Activated CD4-positive, alpha-beta T cell treated with anti-CD3 and anti-CD28 coated beads, Interleukin-2, amount 10 ng/mL, durations not matched to agents 24 days and 14 days (primary cell): ENCODE data around the gene TTC12. TPM values are rescaled to one million over a fixed set of nuclear protein-coding genes. Genes with fewer than 3 reads are reported as not detected.

Experiments used
- DNase-seq: peaks from one replicate; pipeline ENCODE4 v3.0.0; 2022
- H3K27ac Mint-ChIP-seq: one replicate; pipeline ENCODE4 v1.8.0; 2022; ENCODE audit warnings: mild to moderate bottlenecking, mixed read lengths
- H3K27me3 Mint-ChIP-seq: one replicate; pipeline ENCODE4 v1.8.0; 2022; ENCODE audit warnings: mixed read lengths
- H3K36me3 Mint-ChIP-seq: one replicate; pipeline ENCODE4 v1.8.0; 2022; ENCODE audit warnings: low read depth, mild to moderate bottlenecking, mixed read lengths
- H3K4me1 Mint-ChIP-seq: one replicate; pipeline ENCODE4 v1.8.0; 2021; ENCODE audit warnings: mixed read lengths
- H3K4me3 Mint-ChIP-seq: one replicate; pipeline ENCODE4 v1.8.0; 2022; ENCODE audit warnings: mild to moderate bottlenecking, moderate library complexity, mixed read lengths
- H3K9me3 Mint-ChIP-seq: one replicate; pipeline ENCODE4 v1.8.0; 2021; ENCODE audit warnings: mixed read lengths
- intact Hi-C: fragments of 100-400 bp; cut with micrococcal nuclease; formaldehyde crosslinking; loops from one replicate; pipeline ENCODE4 v1.15.1; 2023
- total RNA-seq: library from RNA; stranded (reverse); gene quantifications from 2 replicates; pipeline ENCODE4 v1.2.3, GENCODE V29; 2022

TTC12 gene
- total RNA-seq, 1 donor from 2014 or later = 5.3 TPM

DNA sequence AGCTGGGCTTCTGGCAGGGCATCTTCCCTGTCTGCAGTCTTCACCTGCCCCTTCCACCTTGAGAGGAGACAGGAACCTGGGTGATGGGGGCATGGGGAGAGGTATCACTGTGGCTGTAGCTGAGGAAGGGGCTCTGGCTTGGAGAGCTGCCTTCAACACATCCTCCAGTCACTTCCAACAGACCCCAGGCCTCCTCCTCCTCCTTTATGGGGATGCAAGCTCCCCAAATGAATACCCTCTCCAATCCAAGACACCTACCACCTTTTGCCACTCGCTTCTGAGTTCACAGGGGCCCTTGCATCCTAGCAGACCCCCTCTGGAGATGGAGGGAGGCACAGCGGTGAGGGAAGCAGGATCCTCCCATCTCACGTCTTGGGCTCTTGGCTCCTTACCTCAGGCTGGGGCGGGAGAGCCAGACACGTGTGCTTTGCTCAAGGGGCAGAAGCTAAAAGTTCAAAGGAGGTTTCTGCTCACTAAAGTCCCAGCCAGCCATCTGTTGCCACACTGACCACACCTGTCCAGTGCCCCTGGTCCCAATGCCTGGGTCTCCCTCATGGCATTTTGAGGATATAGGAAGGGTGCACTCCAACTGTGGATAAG, 86.3 kb downstream of the TTC12 start:
- Mint-ChIP-seq H3K4me3 (no peak overlapping the region), H3K9me3 (no peaks in the 10 kb centered on the region), H3K27ac (no peak overlapping the region), H3K27me3 (no peaks in the 10 kb centered on the region), H3K4me1 (no peaks in the 10 kb centered on the region), H3K36me3 (no peaks in the 10 kb centered on the region)
- no peak for DNase-seq
- intact Hi-C loops = no loop called here

DNA sequence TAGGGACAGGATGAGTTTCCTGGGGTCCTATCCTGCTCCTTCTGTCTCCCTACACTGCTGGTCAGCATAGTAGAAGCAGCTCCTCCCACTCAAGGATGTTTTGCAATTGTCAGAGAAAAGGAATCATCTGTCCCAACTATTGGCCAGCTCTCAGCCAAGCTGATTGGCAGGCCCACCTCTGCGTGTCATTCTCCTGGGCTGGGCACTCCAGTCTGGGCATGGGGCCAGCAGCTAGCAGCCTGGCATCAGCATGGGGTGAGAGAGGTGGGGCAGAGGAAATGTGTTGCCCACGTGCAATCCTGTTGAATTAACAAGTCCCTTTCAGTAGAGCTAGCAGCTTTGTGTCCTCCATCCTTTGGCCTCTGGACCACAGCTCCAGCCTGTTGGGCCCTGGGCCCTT, 87.3 kb downstream of the TTC12 start:
- intact Hi-C loops = no loop called here
- Mint-ChIP-seq H3K36me3 (no peaks in the 10 kb centered on the region), H3K27me3 (no peaks in the 10 kb centered on the region), H3K4me1 (no peaks in the 10 kb centered on the region), H3K4me3 (no peak overlapping the region), H3K9me3 (no peaks in the 10 kb centered on the region), H3K27ac (no peak overlapping the region)
- no peak for DNase-seq

DNA sequence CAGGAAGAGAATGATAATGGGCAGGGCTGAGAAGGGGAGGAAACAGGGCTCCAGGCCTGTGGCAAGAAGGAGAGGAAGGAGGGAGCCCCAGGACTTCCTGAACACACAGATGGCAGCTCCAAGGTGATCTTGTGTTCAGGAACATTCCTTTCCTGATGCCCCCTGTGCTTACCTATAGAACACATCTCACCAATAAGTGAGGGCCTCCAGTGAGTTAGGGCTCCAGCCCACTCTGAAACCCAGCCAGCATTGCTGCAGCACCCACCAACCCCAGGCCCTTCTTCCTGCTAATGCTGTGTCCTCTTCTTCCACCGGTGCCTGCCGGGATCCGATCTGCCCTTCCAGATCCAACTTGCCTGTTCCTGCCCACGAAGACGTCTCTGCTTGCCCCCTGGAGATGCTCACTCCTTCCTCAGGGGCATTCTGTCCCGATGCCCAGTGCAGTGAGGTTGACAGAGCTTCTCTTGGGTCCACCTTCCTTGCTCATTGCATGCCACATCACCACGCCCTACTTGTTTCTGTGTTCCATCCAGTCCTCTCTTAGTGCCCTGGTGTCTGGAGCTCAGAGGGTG, 90.6 kb downstream of the TTC12 start:
- H3K27ac Mint-ChIP-seq = no peak overlapping the region
- intact Hi-C loops = no loop called here
- H3K4me3 Mint-ChIP-seq = no peak overlapping the region
- no peak for DNase-seq
- H3K36me3 Mint-ChIP-seq = no peaks in the 10 kb centered on the region
- H3K9me3 Mint-ChIP-seq = no peaks in the 10 kb centered on the region
- no peaks in the 10 kb centered on the region for H3K4me1 Mint-ChIP-seq
- no peaks in the 10 kb centered on the region for H3K27me3 Mint-ChIP-seq

DNA sequence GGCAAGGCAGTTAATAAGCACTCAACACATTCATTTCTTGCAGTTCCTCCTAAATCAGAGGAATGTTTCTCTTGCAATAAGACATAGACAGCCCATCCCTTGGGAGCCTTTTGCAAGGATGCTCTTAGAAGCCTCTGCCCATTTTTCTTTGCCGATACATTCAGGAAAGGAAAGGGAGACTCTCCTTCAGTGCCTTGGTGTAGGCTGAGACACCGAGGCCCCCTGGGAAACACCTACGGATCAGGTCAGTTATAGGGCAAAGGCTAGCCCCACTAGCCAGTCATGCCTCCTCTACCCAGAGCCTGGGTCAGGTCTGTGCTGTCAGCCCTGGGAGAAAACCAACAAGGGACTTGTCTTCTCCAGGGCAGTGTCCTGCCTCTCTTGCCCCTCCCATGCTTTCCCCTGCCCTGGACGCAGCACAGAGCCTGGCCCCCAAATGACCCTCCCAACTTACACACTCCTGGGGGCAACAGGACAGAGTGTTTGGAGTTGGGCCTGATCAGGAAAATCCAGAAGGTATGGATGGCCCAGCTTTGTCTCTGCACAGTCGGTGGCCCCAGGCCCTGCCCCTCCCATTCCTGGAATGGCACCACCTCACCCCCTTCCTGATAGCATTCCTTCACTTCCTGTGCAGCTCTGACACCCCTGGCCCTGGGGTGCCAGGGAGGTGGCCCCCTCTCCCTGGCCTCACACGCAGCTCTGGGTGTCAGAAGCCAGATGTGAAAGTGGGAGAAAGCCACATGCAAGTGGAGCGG, 91.5 kb downstream of the TTC12 start:
- intact Hi-C loops = no loop called here
- no peaks in the 10 kb centered on the region for H3K36me3 Mint-ChIP-seq
- H3K4me1 Mint-ChIP-seq = no peaks in the 10 kb centered on the region
- DNase-seq = no peak
- no peaks in the 10 kb centered on the region for H3K27me3 Mint-ChIP-seq
- no peak overlapping the region for H3K27ac Mint-ChIP-seq
- no peak overlapping the region for H3K4me3 Mint-ChIP-seq
- H3K9me3 Mint-ChIP-seq = no peaks in the 10 kb centered on the region

DNA sequence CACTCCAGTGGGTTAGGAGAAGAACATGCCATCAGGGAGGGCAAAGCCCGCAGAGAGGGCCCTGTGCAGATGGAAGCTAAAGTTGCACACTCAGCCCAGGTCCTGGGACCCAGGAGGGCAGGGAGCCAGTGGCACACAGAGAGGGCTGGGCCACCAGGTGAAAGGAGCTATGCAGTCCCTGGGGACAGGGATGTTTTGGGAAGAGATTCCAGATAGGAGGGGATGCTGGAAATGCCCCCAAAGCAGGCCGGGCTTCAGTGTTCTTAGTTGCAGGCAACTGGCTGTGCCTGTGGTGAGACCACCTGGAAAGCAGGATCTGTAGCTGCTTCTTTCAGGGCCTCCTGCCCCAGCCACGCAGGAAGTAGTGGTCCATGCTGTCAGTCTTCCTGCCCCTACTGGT, 92.8 kb downstream of the TTC12 start:
- Mint-ChIP-seq H3K27me3 (no peaks in the 10 kb centered on the region), H3K36me3 (no peaks in the 10 kb centered on the region), H3K4me3 (no peak overlapping the region), H3K27ac (no peak overlapping the region), H3K4me1 (no peaks in the 10 kb centered on the region), H3K9me3 (no peaks in the 10 kb centered on the region)
- no peak for DNase-seq
- intact Hi-C loops = no loop called here

DNA sequence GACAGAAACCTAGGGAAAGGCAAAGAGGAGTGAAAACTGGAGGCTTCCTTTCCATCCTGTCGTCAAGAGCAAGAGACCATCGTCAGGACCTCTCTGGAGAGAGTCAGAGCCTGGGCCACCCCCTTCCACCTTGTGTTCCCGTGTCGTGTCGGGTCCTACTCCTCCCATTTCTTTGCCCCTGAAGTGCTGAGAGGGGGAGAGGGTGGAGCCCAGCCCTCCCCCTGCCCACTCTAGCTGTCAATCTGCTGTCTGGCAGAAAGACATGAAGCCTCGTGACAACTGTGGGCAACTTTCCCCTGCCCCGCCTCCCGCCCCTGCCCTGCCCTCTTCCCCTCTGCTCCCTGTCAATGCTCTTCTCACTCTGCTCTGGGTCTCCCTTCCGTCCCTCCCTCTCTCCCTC, 93.8 kb downstream of the TTC12 start:
- Mint-ChIP-seq H3K36me3 (no peaks in the 10 kb centered on the region), H3K9me3 (no peaks in the 10 kb centered on the region)
- intact Hi-C loops = no loop called here

DNA sequence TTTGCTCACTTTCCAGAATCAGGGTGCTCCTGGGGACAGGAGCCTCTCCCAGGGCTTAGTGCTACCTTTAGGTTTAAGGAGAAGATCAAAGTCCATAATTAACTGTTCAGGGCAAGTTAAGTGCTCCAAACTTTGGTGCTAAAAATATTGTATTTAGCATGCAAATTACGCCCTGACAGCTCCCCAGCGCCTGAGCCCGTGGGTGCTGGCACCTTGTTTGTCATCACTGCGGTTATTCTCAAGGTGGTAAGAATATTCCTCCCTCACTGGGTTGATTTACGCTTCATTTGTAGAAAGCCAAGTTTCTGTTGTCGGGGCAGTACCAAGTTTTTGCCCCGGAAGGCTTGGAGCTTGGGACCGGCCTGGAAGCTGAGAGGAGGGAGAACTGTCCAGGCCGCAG, 94.5 kb downstream of the TTC12 start:
- Mint-ChIP-seq H3K27ac (no peak overlapping the region), H3K36me3 (no peaks in the 10 kb centered on the region), H3K27me3 (no peaks in the 10 kb centered on the region), H3K4me3 (no peak overlapping the region), H3K4me1 (no peaks in the 10 kb centered on the region), H3K9me3 (no peaks in the 10 kb centered on the region)
- DNase-seq = no peak
- intact Hi-C loops = no loop called here

More for the DNA sequence above, 93.8 kb downstream of the TTC12 start:
- Mint-ChIP-seq H3K27me3 (no peaks in the 10 kb centered on the region), H3K4me1 (no peaks in the 10 kb centered on the region), H3K4me3 (no peak overlapping the region), H3K27ac (no peak overlapping the region)
- DNase-seq = no peak

DNA sequence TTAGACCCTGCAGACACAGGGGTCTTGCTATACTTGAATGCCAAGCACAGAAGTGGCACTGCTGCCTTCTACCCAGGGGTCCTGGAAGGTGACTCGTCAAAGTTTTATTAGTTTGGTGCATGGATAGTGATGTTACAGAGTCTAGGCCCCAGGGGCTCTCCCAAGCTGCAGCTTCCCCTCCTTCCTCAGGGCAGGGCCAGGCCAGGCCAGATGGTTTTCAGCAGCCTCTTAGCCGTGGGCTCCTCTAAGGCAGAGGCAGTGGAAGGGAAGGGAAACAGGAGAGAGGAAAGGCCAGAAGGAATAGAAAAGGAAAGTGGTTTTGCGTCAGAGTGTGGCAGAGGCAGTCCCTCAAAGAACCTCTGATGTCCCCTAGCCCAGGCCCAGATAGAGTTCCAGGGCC, 95.1 kb downstream of the TTC12 start:
- DNase-seq = no peak
- Mint-ChIP-seq H3K27me3 (no peaks in the 10 kb centered on the region), H3K9me3 (no peaks in the 10 kb centered on the region), H3K27ac (no peak overlapping the region), H3K4me3 (no peak overlapping the region), H3K36me3 (no peaks in the 10 kb centered on the region), H3K4me1 (no peaks in the 10 kb centered on the region)
- intact Hi-C loops = no loop called here

DNA sequence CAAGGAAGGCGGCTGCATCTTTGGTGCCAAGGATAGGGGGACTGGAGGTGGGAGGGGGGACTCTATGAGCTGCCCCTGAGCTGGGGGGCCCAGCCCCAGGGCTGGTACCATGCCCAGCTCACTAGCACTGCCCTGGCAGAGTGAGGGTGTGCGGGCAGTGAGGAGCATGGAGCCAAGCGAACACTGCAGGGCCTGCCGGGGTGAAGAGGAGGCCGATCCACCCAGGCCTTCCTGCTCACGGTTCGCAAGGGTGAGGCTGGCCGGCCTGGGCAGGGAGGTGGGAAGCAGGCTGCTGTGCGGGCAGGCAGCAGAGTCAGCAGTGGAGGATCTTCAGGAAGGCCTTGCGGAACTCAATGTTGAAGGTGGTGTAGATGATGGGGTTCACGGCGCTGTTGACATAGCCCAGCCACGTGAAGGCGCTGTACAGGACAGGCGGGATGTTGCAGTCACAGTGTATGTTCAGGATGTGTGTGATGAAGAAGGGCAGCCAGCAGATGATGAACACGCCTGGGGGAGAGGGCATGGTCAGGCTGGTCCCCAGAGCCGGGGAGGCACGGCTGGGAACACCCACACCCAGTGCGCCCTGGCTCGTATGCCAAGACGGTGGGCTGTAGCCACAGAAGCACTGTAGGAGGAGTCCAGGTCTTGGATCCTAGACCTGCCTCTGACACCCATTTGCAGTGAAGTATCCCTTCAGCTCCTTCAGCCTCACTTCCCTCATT, 96.2 kb downstream of the TTC12 start:
- Mint-ChIP-seq H3K4me3 (no peak overlapping the region), H3K36me3 (no peaks in the 10 kb centered on the region), H3K4me1 (no peaks in the 10 kb centered on the region), H3K9me3 (no peaks in the 10 kb centered on the region), H3K27ac (no peak overlapping the region), H3K27me3 (no peaks in the 10 kb centered on the region)
- no peak for DNase-seq
- intact Hi-C loops = no loop called here

DNA sequence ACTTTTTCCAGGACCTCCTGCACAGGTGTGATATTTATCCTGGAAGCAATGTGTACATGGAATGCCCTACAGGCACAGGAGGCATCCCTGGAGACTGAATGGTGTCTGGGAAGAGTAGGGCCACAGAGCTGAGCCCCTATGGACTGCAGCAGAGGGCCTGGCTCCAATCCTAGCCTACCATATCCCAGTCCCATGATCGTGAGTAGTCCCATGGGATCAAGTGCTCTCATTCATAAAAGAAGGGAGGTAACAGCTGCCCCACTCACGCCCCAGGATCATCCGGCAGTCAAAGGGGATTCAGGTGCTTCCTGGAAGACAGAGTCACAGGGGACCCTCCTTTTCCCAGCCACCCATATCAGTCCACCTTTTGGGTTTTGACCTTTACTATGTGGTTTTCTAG, 97.2 kb downstream of the TTC12 start:
- Mint-ChIP-seq H3K9me3 (no peaks in the 10 kb centered on the region), H3K36me3 (no peaks in the 10 kb centered on the region), H3K27me3 (no peaks in the 10 kb centered on the region), H3K4me3 (no peak overlapping the region), H3K27ac (no peak overlapping the region), H3K4me1 (no peaks in the 10 kb centered on the region)
- DNase-seq = no peak
- intact Hi-C loops = no loop called here

DNA sequence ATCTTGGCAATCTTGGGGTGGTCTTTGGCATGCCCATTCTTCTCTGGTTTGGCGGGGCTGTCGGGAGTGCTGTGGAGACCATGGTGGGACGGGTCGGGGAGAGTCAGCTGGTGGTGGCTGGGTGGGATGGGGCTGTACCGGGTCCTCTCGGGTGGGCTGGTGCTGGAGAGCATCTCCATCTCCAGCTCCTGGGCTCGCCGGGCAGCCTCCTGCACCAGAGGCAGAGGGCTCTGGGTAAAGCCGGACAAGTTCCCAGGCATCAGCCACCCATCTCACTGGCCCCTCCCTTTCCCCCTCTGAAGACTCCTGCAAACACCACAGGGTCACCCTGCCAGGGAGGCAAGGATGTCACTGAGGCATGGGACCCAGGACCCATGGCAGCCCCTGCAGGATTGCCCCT, 98.3 kb downstream of the TTC12 start:
- Mint-ChIP-seq H3K27me3 (no peaks in the 10 kb centered on the region), H3K9me3 (no peaks in the 10 kb centered on the region), H3K4me1 (no peaks in the 10 kb centered on the region), H3K36me3 (no peaks in the 10 kb centered on the region), H3K4me3 (no peak overlapping the region), H3K27ac (no peak overlapping the region)
- intact Hi-C loops = no loop called here
- no peak for DNase-seq

DNA sequence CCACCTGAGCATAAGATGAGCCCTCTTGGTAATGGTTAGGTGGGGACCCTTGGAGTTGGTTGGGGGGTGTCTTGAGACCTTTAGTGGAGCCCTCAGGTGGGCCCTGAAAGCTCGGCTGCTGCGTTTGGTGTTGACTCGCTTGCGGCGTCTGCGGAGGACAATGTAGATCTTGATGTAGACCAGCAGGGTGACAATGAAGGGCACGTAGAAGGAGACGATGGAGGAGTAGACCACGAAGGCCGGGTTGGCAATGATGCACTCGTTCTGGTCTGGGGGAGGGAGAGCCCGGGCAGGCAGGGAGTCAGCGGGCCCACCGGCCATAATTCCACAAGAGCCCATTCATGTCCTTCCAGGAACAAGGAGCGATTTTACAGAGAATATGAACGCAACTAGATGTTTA, 101.0 kb downstream of the TTC12 start:
- intact Hi-C loops = no loop called here
- no peak overlapping the region for H3K27ac Mint-ChIP-seq
- H3K27me3 Mint-ChIP-seq = no peaks in the 10 kb centered on the region
- H3K4me1 Mint-ChIP-seq = no peaks in the 10 kb centered on the region
- no peaks in the 10 kb centered on the region for H3K9me3 Mint-ChIP-seq
- no peak overlapping the region for H3K4me3 Mint-ChIP-seq
- no peak for DNase-seq
- no peaks in the 10 kb centered on the region for H3K36me3 Mint-ChIP-seq
